Measurements from ENCODE around the gene EBF4. TPM values are rescaled to one million over a fixed set of nuclear protein-coding genes. Genes with fewer than 3 reads are reported as not detected.
"Not testable (repeated sequence)": the region's sequence is repeated elsewhere in the genome, so short reads cannot be mapped to it uniquely, and the experiment has no call there.

The EBF4 gene
- total RNA-seq, 2 donors from 2014 or later, result 2.0 to 2.3 TPM

DNA sequence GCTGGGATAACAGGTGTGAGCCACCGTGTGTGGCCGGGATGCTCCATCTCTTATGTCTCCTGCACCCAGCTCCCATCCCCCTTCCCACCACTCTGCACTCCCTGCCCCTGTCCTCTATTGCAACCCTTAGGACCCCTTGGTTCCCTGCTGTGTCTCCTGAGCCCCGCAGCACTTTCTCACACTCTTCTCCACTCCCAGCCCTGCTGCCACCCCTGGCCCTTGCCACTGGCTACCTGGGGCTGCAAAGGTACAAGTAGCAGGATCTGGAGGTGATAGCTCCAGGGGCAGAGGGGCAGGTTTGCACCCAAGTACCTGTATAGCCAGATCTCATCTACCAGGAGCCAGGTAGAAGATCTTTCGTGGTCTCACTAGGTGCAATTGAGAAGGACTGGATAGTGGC is 114.4 kb downstream of the EBF4 start:
- no peak for ATAC-seq
- no peak for DNase-seq
- Mint-ChIP-seq H3K27me3 (peaks cover 64% of the 10 kb centered on the region), H3K4me1 (peaks cover 10% of the 10 kb centered on the region), H3K36me3 (ENCODE audit: low read depth) (peaks cover 6% of the 10 kb centered on the region), H3K4me3 (no peak overlapping the region), H3K27ac (no peak overlapping the region)
- no peaks in the 10 kb centered on the region for H3K9me3 ChIP-seq (ENCODE audit: control insufficient read depth, low read length, poor library complexity, severe bottlenecking)

DNA sequence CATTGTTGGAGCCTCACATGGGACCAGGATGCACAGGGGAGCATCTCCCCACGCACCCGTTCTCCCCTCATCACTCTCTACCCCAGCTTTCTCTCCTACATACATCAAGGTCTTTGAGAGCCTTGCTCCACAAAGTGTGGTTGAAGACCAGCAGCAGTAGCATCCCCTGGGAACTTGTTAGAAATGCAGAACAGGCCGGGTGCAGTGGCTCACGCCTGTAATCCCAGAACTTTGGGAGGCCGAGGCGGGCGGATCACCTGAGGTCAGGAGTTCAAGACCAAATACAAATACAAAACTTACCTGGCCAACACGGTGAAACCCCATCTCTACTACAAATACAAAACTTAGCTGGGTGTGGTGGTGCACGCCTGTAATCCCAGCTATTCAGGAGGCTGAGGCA is 115.3 kb downstream of the EBF4 start:
- ATAC-seq; DNase-seq; H3K4me3 Mint-ChIP-seq; H3K9me3 ChIP-seq (ENCODE audit: control insufficient read depth, low read length, poor library complexity, severe bottlenecking); H3K36me3 Mint-ChIP-seq (ENCODE audit: low read depth); H3K27ac Mint-ChIP-seq; H3K4me1 Mint-ChIP-seq: not testable (repeated sequence)
- H3K27me3 Mint-ChIP-seq, result peaks cover 58% of the 10 kb centered on the region

DNA sequence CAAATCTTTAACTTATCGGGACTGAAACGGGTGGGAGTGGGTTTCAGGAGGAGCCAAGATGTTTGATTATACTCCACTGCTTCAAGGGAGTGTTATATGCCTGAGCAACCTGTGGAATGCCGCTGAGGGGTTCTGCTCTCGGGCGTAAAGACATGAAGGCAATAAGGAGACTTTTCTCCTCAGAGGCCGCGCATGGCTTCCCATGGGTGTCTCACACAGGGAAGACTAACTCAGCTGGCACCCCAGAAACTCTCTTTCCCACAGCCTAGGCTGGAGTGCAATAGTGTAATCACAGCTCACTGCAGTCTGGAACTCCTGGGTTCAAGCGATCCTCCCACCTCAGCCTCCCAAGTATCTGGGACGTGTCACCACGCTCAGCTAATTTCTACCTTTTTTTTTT is 117.1 kb downstream of the EBF4 start:
- Mint-ChIP-seq H3K27me3 (peaks cover 60% of the 10 kb centered on the region), H3K4me1 (peaks cover 7% of the 10 kb centered on the region), H3K27ac (no peak overlapping the region), H3K36me3 (ENCODE audit: low read depth) (peaks cover 7% of the 10 kb centered on the region), H3K4me3 (no peak overlapping the region)
- H3K9me3 ChIP-seq (ENCODE audit: control insufficient read depth, low read length, poor library complexity, severe bottlenecking), result no peaks in the 10 kb centered on the region
- DNase-seq (no peak), ATAC-seq (no peak)

Other genes with a start within 250 kb of the EBF4 start
- gene SNRPB, start 222.0 kb upstream of the EBF4 start, total RNA-seq, result 100 to 1,000 TPM; 136 to 140 TPM
- 1 to 10 TPM; 4.9 to 6.1 TPM for gene ZNF343, start 183.9 kb upstream of the EBF4 start, total RNA-seq
- not detected for gene TMC2, start 156.2 kb upstream of the EBF4 start, total RNA-seq
- gene NOP56, start 40.1 kb upstream of the EBF4 start, total RNA-seq, result 100 to 1,000 TPM; 254 to 274 TPM
- gene IDH3B, start 28.6 kb upstream of the EBF4 start, total RNA-seq, result 100 to 1,000 TPM; 112 to 135 TPM
- under 1 TPM; 0.12 to 0.23 TPM for gene CPXM1, start 107.8 kb downstream of the EBF4 start, total RNA-seq
- not detected for gene C20orf141, start 122.2 kb downstream of the EBF4 start, total RNA-seq
- not detected for gene TMEM239, start 123.6 kb downstream of the EBF4 start, total RNA-seq
- gene PCED1A, start 147.9 kb downstream of the EBF4 start, total RNA-seq, result 10 to 100 TPM; 45.8 to 47.0 TPM
- 10 to 100 TPM; 41.9 to 42.9 TPM for gene VPS16, start 148.0 kb downstream of the EBF4 start, total RNA-seq
- gene PTPRA, start 180.7 kb downstream of the EBF4 start, total RNA-seq, result 10 to 100 TPM; 72.1 to 76.5 TPM